Measurements from ENCODE around the gene SETD5.

Gene SETD5, protein sequence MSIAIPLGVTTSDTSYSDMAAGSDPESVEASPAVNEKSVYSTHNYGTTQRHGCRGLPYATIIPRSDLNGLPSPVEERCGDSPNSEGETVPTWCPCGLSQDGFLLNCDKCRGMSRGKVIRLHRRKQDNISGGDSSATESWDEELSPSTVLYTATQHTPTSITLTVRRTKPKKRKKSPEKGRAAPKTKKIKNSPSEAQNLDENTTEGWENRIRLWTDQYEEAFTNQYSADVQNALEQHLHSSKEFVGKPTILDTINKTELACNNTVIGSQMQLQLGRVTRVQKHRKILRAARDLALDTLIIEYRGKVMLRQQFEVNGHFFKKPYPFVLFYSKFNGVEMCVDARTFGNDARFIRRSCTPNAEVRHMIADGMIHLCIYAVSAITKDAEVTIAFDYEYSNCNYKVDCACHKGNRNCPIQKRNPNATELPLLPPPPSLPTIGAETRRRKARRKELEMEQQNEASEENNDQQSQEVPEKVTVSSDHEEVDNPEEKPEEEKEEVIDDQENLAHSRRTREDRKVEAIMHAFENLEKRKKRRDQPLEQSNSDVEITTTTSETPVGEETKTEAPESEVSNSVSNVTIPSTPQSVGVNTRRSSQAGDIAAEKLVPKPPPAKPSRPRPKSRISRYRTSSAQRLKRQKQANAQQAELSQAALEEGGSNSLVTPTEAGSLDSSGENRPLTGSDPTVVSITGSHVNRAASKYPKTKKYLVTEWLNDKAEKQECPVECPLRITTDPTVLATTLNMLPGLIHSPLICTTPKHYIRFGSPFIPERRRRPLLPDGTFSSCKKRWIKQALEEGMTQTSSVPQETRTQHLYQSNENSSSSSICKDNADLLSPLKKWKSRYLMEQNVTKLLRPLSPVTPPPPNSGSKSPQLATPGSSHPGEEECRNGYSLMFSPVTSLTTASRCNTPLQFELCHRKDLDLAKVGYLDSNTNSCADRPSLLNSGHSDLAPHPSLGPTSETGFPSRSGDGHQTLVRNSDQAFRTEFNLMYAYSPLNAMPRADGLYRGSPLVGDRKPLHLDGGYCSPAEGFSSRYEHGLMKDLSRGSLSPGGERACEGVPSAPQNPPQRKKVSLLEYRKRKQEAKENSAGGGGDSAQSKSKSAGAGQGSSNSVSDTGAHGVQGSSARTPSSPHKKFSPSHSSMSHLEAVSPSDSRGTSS (N-terminal part only)

DNA sequence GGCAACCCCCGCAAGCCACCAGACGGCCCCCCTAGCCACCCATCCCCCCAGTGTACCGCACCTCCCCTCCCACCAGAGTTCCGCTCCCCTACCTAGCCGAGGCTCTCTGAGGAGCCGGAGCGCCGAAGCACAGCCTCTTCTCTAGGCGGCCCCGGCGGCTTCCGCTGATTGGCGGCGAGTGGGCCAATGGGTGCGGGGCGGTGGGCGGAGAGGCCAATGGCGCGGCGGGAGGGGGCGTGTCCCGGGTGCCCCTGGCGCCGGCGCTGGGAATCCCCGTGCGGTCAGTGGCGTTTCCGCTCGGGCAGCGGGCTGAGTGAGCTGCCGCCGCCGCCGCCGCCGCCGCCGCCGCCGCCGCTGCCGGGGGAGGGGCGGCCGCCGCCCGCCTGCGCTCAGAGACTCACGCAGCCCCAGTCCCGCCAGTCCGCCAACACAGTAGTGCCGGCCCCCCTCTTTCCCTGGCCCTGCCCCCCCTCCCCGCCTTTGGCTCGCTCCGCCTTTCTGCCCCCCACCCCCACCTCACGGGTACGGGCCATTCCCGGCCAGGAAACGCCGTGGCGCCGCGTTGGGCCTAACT lies at the start of gene SETD5:
TSS of gene SETD5 (plus strand) at position 284 of the 574 bp plus-strand sequence. CDS start 31,324 bp downstream, outside the sequence.
- DNase-seq: peak; percentile 81

GRCh38 chr3:9347887-9348286 lies 49.5 kb upstream of the SETD5 start:
- no peak for DNase-seq

DNA sequence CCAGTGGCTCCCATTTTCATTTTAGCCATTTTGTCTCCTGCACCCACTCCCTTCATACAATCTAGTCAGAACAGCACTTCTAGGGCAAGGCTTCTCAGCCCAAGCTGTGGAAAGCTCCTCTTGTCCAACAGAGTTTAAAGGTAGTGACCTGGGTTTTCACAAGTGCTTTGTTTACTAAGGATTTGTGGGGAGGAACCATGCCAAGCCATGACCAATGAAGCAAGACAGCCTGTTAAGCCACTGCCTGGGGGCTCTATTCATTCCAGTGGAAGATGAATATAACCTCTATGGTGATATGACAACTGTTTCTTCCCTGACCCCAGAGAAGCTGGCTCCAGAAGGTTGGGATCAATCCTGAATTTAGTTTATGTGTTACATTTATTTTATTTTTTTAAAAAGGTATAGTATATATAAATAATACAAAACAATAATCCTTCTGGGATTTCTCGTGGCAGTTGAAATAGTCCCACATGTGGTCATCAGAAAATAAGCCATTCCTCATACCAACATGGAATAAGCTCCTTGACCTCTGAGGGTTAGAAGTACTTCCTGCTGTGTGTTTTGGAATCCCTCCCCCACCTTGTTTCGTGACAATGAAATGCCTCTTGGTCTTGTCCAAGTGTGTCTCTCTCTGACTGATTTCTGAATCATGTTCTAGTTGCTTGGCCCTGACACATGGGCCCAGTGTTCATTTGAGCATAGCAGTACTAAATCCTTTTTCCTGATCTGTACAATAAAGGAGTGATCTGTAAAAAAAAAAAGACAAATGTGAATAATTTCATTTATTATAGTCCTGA lies 47.9 kb upstream of the SETD5 start:
- DNase-seq: peak; percentile 46

GRCh38 chr3:9351709-9352126 lies 45.7 kb upstream of the SETD5 start:
- no peak for DNase-seq

GRCh38 chr3:9352917-9353752 lies 44.3 kb upstream of the SETD5 start:
- peak; percentile 92 for DNase-seq

- no peak for DNase-seq
Observed at GRCh38 chr3:9361691-9362388, 35.6 kb upstream of the SETD5 start.

- peak; percentile 94 for DNase-seq
Observed at GRCh38 chr3:9362731-9363530, 34.5 kb upstream of the SETD5 start, which contains the start of gene THUMPD3. THUMPD3 (plus strand) TSS chr3:9363054; CDS start chr3:9365069, 2,015 bp downstream.

DNA sequence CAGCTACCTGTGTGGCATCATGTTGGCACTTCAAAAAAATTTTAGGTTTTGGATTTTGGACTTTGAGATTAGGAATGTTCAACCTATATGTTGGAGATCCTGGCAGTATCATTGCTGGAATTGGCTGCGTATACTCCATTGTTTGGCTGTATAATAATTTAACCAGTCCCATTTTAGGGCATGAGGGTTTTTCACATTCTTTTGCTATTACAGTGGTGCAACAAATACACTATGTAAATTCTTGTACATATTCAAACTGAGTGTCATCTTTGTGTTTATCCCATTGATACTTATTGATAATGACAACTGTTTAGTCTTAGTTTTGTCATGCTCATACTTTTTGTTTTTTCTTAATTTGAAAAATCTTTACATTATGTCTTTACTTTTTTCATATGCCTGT lies 27.9 kb upstream of the SETD5 start:
- no peak for DNase-seq

DNA sequence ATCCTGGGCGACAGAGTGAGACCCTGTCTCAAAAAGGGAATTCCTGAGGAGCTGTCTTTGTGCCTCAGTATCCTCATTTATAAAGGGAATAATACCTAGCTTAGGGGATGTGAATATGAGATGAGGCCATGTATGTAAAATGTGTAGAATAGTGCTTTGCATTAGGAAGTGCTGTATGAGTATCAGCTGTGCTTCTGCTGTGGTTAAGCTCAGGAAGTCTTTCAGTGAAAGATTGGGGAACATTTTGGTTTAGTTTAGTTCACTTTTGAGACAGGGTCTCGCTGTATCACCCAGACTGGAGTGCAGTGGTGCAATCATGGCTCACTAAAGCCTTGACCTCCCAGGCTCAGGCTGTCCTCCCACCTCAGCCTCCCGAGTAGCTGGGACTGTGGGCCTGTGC lies 23.9 kb upstream of the SETD5 start:
- no peak for DNase-seq

DNA sequence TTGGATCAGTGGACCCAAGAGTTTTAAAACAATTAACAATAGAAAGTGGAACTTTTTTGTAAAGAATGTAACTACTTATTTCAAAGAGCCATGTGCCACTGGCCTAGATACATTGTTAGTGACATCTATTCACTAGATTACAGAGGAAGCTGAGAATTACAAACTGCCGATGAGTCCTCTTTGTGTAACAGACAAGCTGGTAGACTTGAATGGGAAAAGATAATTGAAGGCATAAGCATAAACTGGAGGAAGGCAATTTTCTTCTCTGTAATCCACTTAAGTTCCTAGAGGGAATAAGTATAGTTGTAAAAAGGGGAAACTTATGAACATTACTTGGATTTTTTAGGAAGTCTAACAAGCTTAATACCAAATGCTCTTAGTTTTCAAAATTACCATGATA lies 19.4 kb upstream of the SETD5 start:
- no peak for DNase-seq

GRCh38 chr3:9379327-9379726 lies 18.1 kb upstream of the SETD5 start:
- no peak for DNase-seq

- no peak for DNase-seq
Observed at GRCh38 chr3:9380014-9380413, 17.4 kb upstream of the SETD5 start.

- DNase-seq: no peak
Observed at GRCh38 chr3:9384141-9384828, 13.1 kb upstream of the SETD5 start.

GRCh38 chr3:9385187-9386077 lies 12.0 kb upstream of the SETD5 start:
- no peak for DNase-seq

DNA sequence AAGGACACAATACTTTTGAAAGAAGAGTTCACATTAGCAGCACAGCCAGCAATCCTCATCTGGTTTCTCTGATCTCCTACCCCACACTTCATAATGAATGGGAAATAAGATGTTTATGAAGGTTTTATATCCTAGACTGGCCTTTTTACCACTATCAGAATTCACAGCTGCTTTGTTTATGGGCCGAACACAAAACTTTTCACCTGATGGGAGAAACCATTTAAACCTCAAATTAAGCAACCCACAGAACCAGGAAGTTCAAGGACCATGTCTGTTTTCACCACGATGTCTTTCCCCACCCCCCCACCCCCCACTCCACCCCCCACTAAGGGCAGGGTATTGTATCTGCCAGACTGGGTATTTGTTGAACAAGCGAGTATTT lies 11.3 kb upstream of the SETD5 start:
- no peak for DNase-seq

- DNase-seq: no peak
Observed at GRCh38 chr3:9386501-9387321, 10.7 kb upstream of the SETD5 start.

GRCh38 chr3:9387322-9387655 lies 10.1 kb upstream of the SETD5 start:
- DNase-seq: no peak

All from NCI-H2029 treated with DMSO at 0.1 percent for 48 hours (cell line).